Measurements from ENCODE around the gene GRIK4. TPM values are rescaled to one million over a fixed set of nuclear protein-coding genes. Genes with fewer than 3 reads are reported as not detected.

Gene GRIK4
- total and polyA plus RNA-seq, 9 of the 15 experiments (the other 6 are each of a cell fraction or from before 2014, with no cell fraction given) = not detected

GRCh38 chr11:120994091-120994859 is 482.7 kb downstream of the GRIK4 start:
- ATAC-seq (no peak), FAIRE-seq (no peak), DNase-seq (ENCODE audit: extremely low read depth in 1 of 4, low spot score in 3 of 4) (no peak)
- intact Hi-C loops (cut with micrococcal nuclease) = no loop called here
- no peaks in the 10 kb centered on the region for H3K9me1 ChIP-seq (ENCODE audit: control insufficient read depth, insufficient read depth, low read length)
- no peaks in the 10 kb centered on the region for H3K79me2 ChIP-seq (ENCODE audit: control insufficient read depth, insufficient read depth, low read length)
- no peak overlapping the region for H3K9ac ChIP-seq (ENCODE audit: insufficient read depth in 1 of 2, low read depth in 2 of 2, low read length in 2 of 2)
- ChIA-PET POLR2A (no interaction called here), CTCF (ENCODE audit: low intra/inter-chr PET ratio) (no interaction called here)
- no peak overlapping the region for H3K4me3 ChIP-seq
- H3K4me2 ChIP-seq (ENCODE audit: insufficient read depth, low read length) = no peak overlapping the region
- no peaks in the 10 kb centered on the region for H3K9me3 ChIP-seq (replicated peaks; ENCODE audit: control insufficient read depth, insufficient read depth, low read depth, low read length)
- peaks cover 4 to 10% of the 10 kb centered on the region in 2 experiments; a peak in 2 of 5 replicates for H3K27me3 ChIP-seq (ENCODE audit: control insufficient read depth in 2 of 2, insufficient read depth in 2 of 2, low read length in 2 of 2)
- no peak for TF ChIP-seq SMC3 (conservative IDR thresholded peaks at IDR 0.05; ENCODE audit: insufficient read depth, low read depth, low read length)
- TF ChIP-seq U2AF1 (optimal IDR thresholded peaks at IDR 0.05; ENCODE audit: low read depth, low read length) = no peak
- TF ChIP-seq BHLHE40 (IDR thresholded peaks at IDR 0.05; ENCODE audit: low read length) = no peak
- TF ChIP-seq FOXJ3 (CRISPR knock-in tag; IDR thresholded peaks at IDR 0.05) = no peak
- TF ChIP-seq NR2F6 (CRISPR knock-in tag; IDR thresholded peaks at IDR 0.05) = no peak
- no peak for TF ChIP-seq RBM39 (optimal IDR thresholded peaks at IDR 0.05; ENCODE audit: low read depth, low read length)
- TF ChIP-seq ZNF316 (IDR thresholded peaks at IDR 0.05) = no peak
- TF ChIP-seq ZNF695 (CRISPR knock-in tag; IDR thresholded peaks at IDR 0.05) = no peak
- TF ChIP-seq ATF2 (CRISPR knock-in tag; IDR thresholded peaks at IDR 0.05) = no peak
- no peak for TF ChIP-seq POLR3A (IDR thresholded peaks at IDR 0.05; ENCODE audit: borderline replicate concordance, extremely low read depth, insufficient read depth, insufficient read length)
- TF ChIP-seq XRCC4 (IDR thresholded peaks at IDR 0.05; ENCODE audit: extremely low read depth, insufficient read depth, insufficient read length) = no peak
- TF ChIP-seq ILF3 (IDR thresholded peaks at IDR 0.05; ENCODE audit: borderline replicate concordance) = no peak
- no peak for TF ChIP-seq ZNF224 (CRISPR knock-in tag; IDR thresholded peaks at IDR 0.05)
- TF ChIP-seq U2AF2 (optimal IDR thresholded peaks at IDR 0.05; ENCODE audit: low read depth, low read length) = no peak
- no peak for TF ChIP-seq SNIP1 (IDR thresholded peaks at IDR 0.05; ENCODE audit: low read depth)
- H3K27ac ChIP-seq (ENCODE audit: extremely low read depth, low read depth, low read length) = no peak overlapping the region
- in situ Hi-C loops (cut with MboI) = no loop called here
- no peak overlapping the region for H2AFZ ChIP-seq (ENCODE audit: low read depth, low read length)
- WGBS (ENCODE audit: insufficient coverage, low coverage, missing lambda C conversion rate) = 0% methylated on average over 1 of the region's 1 CpG
- no peaks in the 10 kb centered on the region for H3K4me1 ChIP-seq (replicated peaks in 1 of 2; ENCODE audit: control insufficient read depth in 2 of 2, insufficient read depth in 2 of 2, low read length in 2 of 2)
- H3K36me3 ChIP-seq (ENCODE audit: control insufficient read depth, insufficient read depth, low read length) = no peaks in the 10 kb centered on the region
- no TSS peak for BruUV-seq (replicated peaks)
- no peaks in the 10 kb centered on the region for H4K20me1 ChIP-seq (replicated peaks; ENCODE audit: control insufficient read depth, insufficient read depth, low read length)

Data from K562 (cell line).